HG02763 (cell line): ENCODE measurements around the gene TBC1D13.

ENCODE experiments used
- ATAC-seq: cut with Tn5 transposase; IDR thresholded peaks from one replicate; pipeline ENCODE4 v1.9.1; 2021; ENCODE audit warnings: mild to moderate bottlenecking, moderate library complexity; ENCODE audit not compliant: unreplicated experiment

The TBC1D13 gene

DNA sequence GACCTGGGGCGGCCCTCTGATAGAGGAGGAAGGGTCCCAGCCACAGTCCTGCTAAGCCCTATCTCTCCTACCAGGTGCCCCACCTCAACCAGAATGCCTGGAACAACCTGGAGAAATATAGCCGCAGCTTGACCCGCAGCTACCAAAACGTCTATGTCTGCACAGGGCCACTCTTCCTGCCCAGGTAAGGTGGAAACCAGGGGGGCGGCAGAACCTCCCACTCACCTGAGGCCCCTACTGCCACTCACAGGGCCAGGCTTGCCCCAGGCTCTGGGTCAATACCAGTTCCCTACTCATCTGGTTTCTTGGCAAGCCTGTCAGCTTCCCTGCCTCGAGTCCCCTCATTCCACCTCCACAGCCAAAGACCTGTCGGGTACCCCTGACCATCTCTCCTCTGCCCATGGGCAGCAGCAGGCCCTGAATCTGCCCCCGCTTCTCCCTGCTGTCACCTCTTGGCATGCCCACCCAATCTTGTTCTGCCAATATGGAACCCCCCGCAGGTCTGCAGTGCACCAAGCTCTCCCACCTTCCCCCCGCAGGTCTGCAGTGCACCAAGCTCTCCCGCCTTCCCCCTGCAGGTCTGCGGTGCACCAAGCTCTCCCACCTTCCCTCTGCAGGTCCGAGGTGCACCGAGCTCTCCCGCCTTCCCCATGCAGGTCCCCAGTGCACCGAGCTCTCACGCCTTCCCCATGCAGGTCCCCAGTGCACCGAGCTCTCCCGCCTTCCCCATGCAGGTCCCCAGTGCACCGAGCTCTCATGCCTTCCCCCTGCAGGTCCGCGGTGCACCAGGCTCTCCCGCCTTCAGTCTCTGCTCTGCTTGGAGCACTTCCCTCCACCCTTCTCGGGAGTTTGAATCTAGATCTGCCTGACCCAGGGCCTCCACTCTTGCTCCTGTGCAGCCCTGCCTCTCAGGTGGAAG, 33.9 kb downstream of the TBC1D13 start:
- ATAC-seq, result no peak

DNA sequence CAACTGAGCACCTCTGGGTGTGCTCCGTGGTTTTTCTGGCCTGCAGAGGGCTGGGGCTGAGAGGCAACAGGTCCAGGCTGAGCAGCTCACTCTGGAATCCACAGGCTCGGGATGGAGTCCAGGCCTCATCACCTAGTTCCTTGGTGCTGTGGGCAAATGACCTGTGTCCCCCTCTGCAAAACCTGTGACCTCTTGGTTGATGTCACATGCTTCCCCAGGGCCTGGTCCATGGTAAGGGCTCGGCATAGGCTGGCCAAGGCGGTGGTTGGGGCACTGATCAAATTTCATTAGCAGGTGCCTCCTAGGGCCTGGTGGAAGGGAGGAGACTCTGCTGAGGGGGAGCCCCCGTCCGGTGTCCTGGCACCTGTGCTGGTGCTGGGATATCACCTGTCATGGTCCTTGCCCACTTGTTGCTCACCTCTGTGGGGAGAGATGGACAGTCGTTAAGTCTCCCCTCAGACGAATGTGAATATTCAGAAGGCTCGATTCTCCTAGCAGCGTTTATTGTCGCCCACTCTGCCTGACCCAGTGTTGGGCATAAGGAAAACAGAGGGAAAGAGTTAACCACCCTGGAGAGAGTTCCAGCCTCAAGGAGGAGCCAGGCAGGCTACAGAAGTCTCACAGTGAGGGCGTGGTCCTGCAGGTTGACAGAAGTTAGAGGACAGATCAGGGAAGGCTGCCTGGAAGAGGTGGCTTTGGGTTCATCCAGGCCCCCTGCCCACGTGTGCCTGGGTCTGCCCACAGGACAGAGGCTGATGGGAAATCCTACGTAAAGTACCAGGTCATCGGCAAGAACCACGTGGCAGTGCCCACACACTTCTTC, 34.7 kb downstream of the TBC1D13 start:
- no peak for ATAC-seq

DNA sequence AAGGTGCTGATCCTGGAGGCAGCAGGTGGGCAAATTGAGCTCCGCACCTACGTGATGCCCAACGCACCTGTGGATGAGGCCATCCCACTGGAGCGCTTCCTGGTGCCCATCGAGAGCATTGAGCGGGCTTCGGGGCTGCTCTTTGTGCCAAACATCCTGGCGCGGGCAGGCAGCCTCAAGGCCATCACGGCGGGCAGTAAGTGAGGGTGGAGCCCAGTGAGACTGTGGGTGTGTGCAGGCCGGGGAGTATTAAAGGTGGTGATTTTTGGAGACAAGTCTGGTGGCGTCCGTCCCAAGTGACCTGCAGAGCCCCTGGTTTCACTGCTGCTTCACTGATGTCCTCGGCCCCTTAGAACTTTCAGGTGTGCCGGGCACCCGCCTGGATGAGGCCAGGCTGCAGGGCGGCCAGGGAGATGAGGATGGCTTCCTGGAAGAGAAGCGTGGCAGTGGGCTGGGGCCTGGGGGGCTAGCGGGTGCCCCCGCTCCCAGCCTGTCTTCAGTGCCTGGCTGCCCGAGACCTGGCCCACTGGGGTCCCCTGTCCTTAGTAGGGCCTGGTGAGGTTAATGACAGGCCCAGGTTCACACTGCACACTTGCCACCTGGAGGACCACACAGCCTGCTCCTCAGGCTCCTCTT, 35.5 kb downstream of the TBC1D13 start:
- no peak for ATAC-seq

DNA sequence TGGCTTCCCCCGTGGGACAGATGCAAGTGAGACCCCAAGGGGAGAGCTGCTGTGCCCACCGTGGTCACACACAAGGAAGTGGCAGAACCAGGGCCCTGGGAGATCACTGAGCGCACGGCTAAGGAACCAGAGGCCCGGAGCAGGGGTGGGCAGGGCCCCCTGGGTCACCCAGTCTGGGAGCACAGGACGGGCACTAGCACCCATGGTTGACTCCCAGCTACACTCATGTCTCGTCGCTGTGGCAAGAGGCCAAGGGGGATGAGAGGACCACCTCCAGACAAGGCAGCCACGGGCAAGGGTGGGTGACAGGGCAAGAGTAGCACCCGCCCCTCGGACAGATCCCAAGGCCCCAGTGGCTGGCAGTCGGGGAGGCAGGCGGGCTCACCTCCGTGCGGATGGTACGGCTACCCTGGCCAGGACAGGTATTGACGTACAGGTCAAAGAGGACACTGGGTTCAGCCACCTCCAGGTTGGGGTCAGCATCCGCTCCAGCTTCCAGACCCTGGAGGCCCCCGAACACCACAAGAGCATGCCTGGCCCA, 36.4 kb downstream of the TBC1D13 start:
- no peak for ATAC-seq

DNA sequence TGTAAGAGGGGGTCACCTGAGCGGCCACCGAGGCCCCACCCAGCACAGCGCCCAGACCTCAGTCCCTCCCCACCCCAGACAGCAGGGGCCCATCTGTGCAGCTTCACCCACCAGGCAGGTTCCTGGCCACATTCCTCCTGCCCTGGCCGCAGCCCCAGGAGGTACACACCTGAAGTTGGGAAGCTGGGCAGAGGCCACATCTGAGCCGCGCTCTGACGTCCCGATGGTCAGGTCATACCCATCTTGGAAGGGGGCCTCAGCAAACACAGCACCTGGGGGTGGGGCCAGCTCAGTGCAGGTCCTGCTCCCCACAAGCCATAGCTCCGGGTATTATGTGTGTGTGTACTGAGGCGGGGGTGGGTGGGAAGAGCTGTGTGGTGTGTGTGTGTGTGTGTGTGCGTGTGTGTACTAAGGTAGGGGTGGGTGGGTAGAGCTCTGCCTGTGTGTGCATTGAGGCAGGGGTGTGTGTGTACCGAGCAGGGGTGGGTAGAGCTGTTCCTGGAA, 36.9 kb downstream of the TBC1D13 start:
- ATAC-seq, result no peak

DNA sequence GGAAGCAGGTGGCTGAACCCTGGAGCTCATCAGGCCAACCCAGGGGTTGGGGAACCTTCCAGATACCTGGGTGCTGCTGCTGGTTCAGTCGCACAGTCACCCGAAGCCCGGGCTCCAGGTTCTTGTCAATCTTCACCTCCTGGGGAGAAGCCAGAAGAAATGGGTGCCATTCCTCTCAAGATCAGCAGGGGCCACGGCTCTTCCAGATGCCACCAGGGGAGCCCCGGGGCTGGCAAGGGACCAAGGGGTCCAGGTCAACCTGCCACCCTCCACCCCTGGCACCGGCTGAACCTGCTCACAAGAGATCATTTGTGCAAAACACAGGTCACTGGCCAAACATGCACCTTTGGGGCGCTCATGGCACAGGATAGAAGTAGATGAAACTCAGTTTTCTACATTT, 37.9 kb downstream of the TBC1D13 start:
- ATAC-seq, result no peak

DNA sequence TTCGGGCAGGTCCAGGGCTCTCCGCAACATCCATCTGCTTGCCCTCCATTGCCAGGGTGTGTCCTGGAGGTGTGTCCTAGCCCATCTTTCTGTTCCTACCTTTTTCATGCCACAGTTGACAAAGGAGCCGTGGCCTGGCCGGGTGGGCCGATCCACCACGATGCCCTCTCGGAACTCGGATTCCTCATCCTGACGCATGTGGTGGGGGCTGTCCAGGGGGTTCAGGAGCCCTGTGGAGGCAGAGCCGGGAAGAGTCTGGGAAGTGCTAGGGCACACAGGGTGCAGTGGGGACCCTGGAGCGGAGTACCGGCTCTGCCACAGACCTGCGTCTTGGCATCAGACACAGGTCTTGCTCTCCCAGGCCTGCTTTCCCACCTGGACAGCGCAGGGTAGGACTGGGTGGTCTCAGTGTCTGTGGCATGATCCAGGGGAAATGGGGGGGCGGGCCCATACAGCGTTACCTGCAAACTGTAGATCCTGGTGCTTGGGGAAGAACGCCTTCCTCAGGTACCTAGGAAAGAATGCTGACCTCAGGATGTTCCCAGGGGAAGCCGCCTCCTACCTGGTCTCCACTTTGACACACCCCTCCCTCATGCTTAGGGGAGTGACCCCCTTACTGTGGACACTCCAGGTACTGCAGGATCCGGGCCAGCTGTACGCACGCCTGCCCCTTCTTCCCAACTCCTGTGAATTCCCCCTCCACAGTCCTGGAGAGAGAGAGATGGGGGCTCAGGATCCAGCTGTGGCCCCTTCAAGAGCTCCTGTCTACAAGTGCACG, 39.1 kb downstream of the TBC1D13 start:
- no peak for ATAC-seq

DNA sequence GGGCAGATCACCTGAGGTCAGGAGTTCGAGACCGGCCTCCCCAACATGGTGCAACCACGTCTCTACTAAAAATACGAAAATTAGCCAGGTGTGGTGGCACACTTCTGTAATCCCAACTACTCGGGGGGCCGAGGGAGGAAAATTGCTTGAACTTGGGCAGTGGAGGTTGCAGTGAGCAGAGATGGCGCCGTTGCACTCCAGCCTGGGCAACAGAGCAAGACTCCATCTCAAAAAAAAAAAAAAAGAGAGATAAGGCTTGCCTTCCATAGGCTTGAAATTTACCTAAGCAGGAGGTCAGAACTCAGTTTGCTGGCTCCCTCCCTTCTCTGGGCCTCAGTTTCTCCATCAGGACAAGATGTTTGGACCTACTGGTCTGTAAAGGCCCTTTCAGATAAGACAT, 41.2 kb downstream of the TBC1D13 start:
- ATAC-seq, result no peak

DNA sequence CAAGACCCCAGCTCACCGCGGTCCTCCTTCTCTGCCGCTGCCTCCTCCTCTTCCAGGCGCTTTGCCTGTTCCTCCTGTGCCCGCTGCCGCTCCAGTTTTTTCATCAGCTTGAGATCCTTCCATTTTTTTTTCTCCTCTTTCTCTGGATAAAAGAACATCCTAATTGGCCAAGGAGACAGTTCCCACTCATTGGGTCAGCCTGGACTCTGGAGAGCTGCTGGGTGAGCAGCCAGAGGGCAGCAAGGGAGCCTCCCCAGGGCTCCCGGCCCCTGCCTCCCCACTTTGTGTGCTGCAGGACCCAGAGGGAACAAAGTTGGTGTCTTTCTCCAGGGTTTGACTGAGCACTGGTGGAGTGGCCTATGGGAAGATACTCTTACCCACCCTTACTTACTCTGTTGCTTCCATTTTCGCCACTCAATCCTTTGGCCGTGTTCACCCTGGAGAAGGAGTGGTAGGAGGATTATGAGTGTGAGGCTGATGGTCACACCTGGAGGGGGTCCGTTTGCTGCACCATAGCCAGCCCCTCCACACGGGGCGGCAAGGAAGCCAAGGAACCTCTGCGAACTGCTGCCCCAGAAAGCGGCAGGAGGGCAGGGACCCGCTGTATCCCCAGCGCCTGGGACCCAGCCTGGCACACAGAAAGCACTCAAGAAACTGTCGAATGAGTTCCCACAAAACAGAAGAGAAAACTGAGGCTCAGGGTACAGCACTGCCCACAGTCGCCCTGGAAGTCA, 41.8 kb downstream of the TBC1D13 start:
- ATAC-seq, result no peak

DNA sequence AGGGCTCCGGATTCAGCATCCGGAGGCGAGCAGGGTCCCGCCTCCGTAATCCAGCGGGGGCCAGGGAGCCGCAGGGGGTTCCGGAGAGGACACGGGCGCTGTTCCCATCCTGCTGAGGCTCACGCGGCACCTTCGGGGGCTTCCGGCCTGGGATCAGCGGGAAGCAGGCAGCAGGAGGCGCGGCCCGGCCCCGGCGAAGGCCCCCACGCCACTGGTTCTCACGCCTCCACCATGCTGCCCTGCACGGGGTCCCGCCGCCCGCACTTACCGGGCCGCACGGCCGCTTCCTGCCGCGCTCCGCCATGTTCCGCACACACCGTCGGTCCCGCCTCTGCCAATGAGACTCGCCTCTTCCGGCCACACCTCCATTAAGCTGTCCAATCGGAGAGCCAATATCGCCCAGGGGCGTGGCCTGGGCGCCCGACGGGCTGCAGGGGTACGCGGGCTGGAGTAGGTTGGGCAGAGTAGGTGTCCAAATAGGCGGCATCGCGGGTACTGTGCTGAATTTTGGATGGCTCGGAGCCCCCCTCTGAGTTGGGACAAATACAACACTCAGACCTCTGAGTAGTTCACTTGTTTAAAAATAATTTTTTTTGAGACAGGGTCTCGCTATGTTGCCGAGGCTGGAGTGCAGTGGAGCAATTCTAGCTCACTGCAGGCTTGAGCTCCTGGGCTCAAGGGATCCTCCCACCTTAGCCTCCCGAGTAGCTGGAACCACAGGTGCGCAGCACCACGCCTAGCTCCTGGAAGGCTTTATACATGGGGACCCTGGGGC, 42.6 kb downstream of the TBC1D13 start, which contains the start of gene SPOUT1:
TSS of gene SPOUT1 (minus strand) at position 318 of the 775 bp plus-strand sequence. CDS start at position 304, 14 bp downstream.
- peak; percentile 96 for ATAC-seq

DNA sequence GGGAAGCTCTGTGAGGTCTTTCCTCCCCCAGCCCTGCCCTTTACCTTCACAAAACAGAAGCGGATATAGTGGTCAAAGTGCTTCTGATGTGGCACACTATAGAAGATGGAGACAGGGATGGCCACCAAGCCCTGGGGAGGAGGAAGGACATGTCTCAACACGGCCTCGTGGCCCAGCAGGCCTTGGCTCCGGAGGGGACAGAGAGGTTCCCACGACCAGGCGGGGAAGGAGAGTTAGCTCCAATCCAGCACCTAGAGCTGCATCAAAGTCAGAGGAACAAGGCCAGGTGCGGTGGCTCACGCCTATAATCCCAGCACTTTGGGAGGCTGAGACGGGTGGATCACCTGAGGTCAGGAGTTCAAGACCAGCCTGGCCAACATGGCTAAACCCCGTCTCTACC, 46.6 kb downstream of the TBC1D13 start:
- no peak for ATAC-seq

DNA sequence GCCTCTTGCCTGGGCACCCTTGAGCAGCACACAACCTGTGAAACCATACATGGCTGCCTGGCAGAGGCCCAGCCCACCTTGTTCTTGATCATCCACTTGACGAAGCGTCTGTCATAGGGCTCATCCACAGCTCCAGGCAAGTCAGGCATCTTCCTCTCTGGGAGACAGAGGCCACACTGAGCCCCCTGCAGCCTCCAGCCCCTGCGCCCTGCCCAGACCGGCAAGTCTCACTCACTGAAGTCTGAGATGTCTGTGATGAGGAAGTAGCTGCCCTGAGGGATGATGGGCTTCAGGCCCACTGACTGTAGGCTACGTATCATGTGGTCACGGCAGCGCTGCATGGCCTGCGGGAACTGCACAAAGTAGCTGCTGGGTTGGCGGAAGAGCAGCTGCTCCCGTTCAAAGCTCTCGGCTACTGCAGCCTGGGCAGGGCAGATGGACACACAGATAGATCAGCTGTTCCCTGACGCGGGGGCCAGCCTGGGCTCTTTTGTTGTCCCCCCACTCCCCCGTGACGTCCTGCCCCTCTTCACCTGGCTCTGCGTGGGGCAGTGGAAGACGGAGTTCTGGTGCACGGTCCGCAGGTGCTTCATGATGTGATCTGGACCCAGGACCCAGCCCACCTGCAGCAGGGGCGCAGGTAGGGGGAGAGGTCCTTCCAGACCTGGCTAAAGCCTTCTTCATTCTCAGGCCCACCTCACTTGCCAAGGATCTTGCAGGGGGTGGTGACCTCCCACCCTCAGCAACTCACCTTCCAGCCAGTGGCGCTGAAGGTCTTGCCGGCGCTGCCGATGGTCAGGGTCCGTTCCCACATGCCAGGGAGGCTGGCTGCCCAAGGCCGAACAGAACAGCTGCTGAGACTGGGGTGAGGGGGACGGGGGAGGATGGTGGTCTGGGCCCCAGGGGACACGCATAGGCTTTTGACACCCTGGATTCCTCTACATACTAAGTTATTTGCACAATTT, 48.5 kb downstream of the TBC1D13 start:
- ATAC-seq, result no peak

DNA sequence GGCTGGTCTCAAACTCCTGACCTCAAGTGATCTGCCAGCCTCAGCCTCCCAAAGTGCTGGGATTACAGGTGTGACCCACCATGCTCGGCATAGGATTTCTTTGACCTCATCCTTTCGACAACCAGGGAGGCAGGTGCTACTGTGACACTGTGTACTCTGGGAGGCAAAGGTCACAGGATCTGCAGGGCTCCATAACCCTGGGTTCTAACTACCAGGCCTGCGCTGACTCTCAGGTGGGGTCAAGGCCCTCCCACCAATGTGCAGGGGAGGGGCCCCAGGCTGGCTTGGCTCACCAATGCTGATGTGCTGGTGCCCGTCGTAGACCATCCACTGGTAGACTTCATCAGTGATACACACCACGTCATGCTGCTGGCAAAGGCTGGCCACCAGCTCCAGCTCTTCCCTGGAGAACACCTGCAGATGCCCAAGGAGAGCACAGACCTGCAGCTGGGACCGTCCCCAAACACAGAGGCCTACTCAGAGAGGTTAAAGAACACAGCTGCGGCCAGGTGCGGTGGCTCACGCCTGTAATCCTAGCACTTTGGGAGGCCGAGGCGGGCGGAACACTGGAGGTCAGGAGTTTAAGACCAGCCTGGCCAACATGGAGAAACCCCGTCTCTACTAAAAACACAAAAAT, 49.6 kb downstream of the TBC1D13 start:
- no peak for ATAC-seq

DNA sequence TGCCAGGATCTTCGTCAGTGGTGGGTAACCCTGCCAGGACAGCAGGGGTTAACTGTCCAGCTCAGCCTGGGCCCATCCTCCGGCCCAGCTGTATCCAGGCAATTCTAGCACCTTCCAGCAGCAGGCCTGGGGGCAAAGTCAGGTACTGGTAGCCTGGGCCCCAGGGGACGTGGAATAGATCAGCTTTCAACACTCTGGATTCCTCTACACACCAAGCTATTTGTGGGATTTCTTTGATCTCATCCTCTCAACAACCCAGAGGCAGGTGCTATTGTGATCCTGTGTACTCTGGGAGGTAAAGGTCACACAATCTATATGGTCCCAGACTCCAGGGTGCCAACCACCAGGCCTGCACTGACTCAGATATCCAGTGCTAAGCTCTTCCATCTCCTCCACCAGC, 51.3 kb downstream of the TBC1D13 start:
- no peak for ATAC-seq

DNA sequence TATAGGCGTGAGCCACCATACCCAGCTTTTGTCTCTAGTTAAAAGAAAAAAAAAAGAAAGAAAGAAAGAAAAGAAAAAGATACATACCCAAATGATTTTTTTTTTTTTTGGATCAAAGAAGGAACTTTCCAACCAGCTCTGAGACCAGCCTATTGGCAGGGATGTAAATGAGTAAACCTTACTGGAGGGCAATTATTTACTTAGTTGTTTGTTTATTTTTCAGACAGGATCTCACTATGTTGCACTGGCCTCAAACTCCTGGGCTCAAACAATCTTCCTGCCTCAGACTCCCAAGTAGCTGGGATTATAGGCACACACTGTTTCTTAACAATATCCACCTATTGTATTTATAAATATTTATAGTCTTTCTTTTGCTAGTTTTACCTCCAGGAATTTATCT, 53.5 kb downstream of the TBC1D13 start:
- ATAC-seq, result no peak

DNA sequence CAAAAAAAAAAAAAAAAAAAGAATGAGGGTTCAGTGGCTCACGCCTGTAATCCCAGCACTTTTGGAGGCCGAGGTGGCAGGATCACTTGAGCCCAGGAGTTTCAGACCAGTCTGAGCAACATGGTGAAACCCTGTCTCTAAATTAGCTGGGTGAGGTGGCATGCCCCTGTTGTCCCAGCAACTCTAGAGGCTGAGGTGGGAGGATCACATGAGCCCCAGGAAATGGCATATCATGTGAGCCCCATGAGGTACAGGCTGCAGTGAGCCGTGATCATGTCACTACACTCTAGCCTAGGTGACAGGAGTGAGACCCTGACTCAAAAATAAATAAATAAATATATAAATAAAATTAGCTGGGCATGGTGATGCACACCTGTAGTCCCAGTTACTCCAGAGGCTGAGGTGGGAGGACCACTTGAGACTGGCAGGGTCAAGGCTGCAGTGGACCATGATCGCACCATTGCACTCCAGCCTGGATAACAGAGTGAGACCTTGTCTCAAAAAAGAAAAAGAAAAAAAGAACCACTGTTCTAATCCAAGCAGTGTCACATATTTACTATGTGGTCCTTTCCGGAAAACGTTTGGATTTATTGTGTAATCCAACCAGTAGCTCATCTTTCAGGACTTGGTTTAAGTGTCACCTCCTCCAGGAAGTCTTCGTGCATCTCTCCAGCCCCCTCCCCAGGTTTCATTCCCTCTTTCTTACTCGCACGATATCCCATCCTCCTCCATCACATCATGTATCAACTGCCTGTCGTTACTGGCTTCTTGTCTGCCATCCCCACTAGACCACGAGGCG, 54.8 kb downstream of the TBC1D13 start:
- ATAC-seq, result no peak
